Upper lobe of left lung (tissue), 4 donors: ENCODE measurements around the gene SMYD3.

Experiments used
- POLR2A ChIP-seq, 4 donors: fragments of 450-650 bp; IDR thresholded peaks; one replicate each; pipeline ENCODE4 v1.5.1; 2016 to 2017; ENCODE audit warnings: antibody characterized with exemption in 4 of 4, mild to moderate bottlenecking in 2 of 4
- TF ChIP-seq, protein P1 (sequence below), 6 experiments: fragments of 450-650 bp in 4 of 6; fragments of 200-600 bp in 2 of 6; sonication (generic) in 2 of 6; IDR thresholded peaks; one replicate each; pipeline ENCODE4 v1.5.1; 2016 to 2019; ENCODE audit warnings: antibody characterized with exemption in 6 of 6

DNA sequence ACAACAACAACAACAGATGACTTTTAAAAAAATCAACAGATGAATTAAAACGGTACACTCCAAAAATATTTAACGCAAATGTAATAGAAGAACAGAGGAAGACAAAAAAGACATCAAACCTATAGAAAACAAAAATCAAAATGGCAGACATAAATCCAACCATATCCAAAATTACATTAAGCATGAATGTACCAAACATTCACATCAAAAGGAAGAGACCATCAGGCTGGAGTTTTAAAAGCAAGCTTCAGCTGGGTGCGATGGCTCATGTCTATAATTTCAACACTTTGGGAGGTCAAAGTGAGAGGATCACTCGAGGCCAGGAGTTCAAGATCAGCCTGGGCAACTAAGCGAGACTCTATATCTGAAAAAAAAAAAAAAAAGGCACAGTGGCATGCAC, 116.2 kb downstream of the SMYD3 start:
- TF ChIP-seq, protein P1, sequence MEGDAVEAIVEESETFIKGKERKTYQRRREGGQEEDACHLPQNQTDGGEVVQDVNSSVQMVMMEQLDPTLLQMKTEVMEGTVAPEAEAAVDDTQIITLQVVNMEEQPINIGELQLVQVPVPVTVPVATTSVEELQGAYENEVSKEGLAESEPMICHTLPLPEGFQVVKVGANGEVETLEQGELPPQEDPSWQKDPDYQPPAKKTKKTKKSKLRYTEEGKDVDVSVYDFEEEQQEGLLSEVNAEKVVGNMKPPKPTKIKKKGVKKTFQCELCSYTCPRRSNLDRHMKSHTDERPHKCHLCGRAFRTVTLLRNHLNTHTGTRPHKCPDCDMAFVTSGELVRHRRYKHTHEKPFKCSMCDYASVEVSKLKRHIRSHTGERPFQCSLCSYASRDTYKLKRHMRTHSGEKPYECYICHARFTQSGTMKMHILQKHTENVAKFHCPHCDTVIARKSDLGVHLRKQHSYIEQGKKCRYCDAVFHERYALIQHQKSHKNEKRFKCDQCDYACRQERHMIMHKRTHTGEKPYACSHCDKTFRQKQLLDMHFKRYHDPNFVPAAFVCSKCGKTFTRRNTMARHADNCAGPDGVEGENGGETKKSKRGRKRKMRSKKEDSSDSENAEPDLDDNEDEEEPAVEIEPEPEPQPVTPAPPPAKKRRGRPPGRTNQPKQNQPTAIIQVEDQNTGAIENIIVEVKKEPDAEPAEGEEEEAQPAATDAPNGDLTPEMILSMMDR (IDR thresholded peaks at IDR 0.05), result no peak
- no peak for TF ChIP-seq POLR2A (IDR thresholded peaks at IDR 0.05)
